K562 (cell line): ENCODE measurements around the gene PRKAA1. TPM values are rescaled to one million over a fixed set of nuclear protein-coding genes. Genes with fewer than 3 reads are reported as not detected.

Experiments used
- ARHGAP35 ChIP-seq: fragments of 450-650 bp; IDR thresholded peaks from 2 replicates; pipeline ENCODE4 v1.6.1; 2018; ENCODE audit not compliant: partially characterized antibody
- CBX8 ChIP-seq: fragments of 200-600 bp; sonication (generic); IDR thresholded peaks from 2 replicates; pipeline ENCODE4 v1.6.1; 2012; ENCODE audit warnings: borderline replicate concordance, mixed run types, low read depth, mild to moderate bottlenecking, moderate library complexity, mixed read lengths, low read length, control low read depth, inconsistent platforms; ENCODE audit not compliant: poor library complexity, severe bottlenecking; ENCODE audit errors: extremely low read depth
- CC2D1A ChIP-seq: fragments of 450-650 bp; IDR thresholded peaks from 2 replicates; pipeline ENCODE4 v1.6.1; 2017; ENCODE audit warnings: mild to moderate bottlenecking
- GABPA ChIP-seq: fragments of 200-800 bp; sonication (Bioruptor generic); conservative IDR thresholded peaks from 2 replicates; pipeline ENCODE4 v1.6.1; 2016; ENCODE audit warnings: low read depth, missing genetic modification characterization, missing compliant biosample characterization
- KAT7 ChIP-seq: sonication (generic); formaldehyde crosslinking; IDR thresholded peaks from 2 replicates; pipeline ENCODE4 v1.8.0; 2022; ENCODE audit warnings: missing genetic modification reagents, mild to moderate bottlenecking, borderline replicate concordance
- KLF13 ChIP-seq: fragments of 450-650 bp; IDR thresholded peaks from 2 replicates; pipeline ENCODE4 v1.6.1; 2016; ENCODE audit warnings: missing genetic modification characterization, low read depth, mild to moderate bottlenecking, missing compliant biosample characterization, moderate library complexity, borderline replicate concordance
- MLX ChIP-seq, 2 experiments: fragments of 450-650 bp in 1 of 2; sonication (generic) in 1 of 2; formaldehyde crosslinking; conservative IDR thresholded peaks; 2 replicates each; pipeline versions ENCODE4 v1.4.0 to v1.8.1; 2020 to 2022; ENCODE audit warnings: mild to moderate bottlenecking in 1 of 2, missing genetic modification reagents in 1 of 2
- NCOA1 ChIP-seq: fragments of 450-650 bp; IDR thresholded peaks from 2 replicates; pipeline ENCODE4 v1.6.1; 2016; ENCODE audit warnings: low read depth
- NFATC3 ChIP-seq: fragments of 450-650 bp; IDR thresholded peaks from 2 replicates; pipeline ENCODE4 v1.6.1; 2017; ENCODE audit warnings: mild to moderate bottlenecking
- NR2C2 ChIP-seq, 2 experiments: fragments of 200-800 bp in 1 of 2; sonication (Bioruptor generic) in 1 of 2; sonication (generic) in 1 of 2; formaldehyde crosslinking in 1 of 2; IDR thresholded peaks; 2 replicates each; pipeline versions ENCODE4 v1.6.1 to v1.8.0; 2016 to 2022; ENCODE audit warnings: mild to moderate bottlenecking in 1 of 2, missing compliant biosample characterization in 1 of 2, missing genetic modification characterization in 1 of 2, missing genetic modification reagents in 1 of 2
- POLR2H ChIP-seq: IDR thresholded peaks from 2 replicates; pipeline ENCODE4 v1.6.1; 2016; ENCODE audit warnings: missing genetic modification characterization, low read depth, mild to moderate bottlenecking, control low read depth, missing compliant biosample characterization, moderate library complexity
- RBFOX2 ChIP-seq: fragments of 200-400 bp; formaldehyde crosslinking; IDR thresholded peaks from 2 replicates; pipeline ENCODE4 v1.6.1; 2017; ENCODE audit warnings: low read depth, mild to moderate bottlenecking, low read length, moderate library complexity
- RCOR1 ChIP-seq, 2 experiments: IDR thresholded peaks; 2 replicates each; pipeline ENCODE4 v1.6.1; 2012; ENCODE audit warnings: low read depth in 2 of 2, low read length in 2 of 2, borderline replicate concordance in 1 of 2, improper control_type of control experiment in 1 of 2
- SIRT6 ChIP-seq: IDR thresholded peaks from one replicate; pipeline ENCODE4 v1.6.1; 2012; ENCODE audit warnings: low read depth, mild to moderate bottlenecking, control low read depth, inconsistent platforms, low read length, moderate library complexity
- SMAD4 ChIP-seq: fragments of 250-450 bp; sonication (Bioruptor Pico); conservative IDR thresholded peaks from 2 replicates; pipeline ENCODE4 v1.8.0; 2021; ENCODE audit warnings: inconsistent platforms, mild to moderate bottlenecking, moderate library complexity
- SNRNP70 ChIP-seq: fragments of 200-400 bp; formaldehyde crosslinking; optimal IDR thresholded peaks from 2 replicates; pipeline ENCODE3; 2017; ENCODE audit warnings: low read depth, low read length
- SP1 ChIP-seq: sonication (generic); formaldehyde crosslinking; IDR thresholded peaks from 2 replicates; pipeline ENCODE4 v1.8.1; 2022; ENCODE audit warnings: mild to moderate bottlenecking, missing genetic modification reagents
- TAF15 ChIP-seq: fragments of 200-400 bp; formaldehyde crosslinking; IDR thresholded peaks from 2 replicates; pipeline ENCODE4 v1.6.1; 2017; ENCODE audit warnings: mild to moderate bottlenecking, low read depth, low read length, moderate library complexity
- ZNF347 ChIP-seq: fragments of 450-650 bp; formaldehyde crosslinking; IDR thresholded peaks from 2 replicates; pipeline ENCODE4 v1.4.0; 2020; ENCODE audit warnings: low read depth, mild to moderate bottlenecking, moderate library complexity
- polyA plus RNA-seq, 8 experiments: library from polyadenylated mRNA; depleted of rRNA in 4 of 8; stranded (reverse) in 5 of 8; unstranded in 3 of 8; fragments of >200 nt; fragmentation: Nextera tagmentation in 2 of 8; fragmentation: Illumina TruSeq in 1 of 8; extraction: Ambion mirVana in 2 of 8; extraction: Trizol in 1 of 8; gene quantifications; 2 replicates each; pipeline versions ENCODE4 v1.2.1 to v1.2.3, GENCODE V29; 2011 to 2014; ENCODE audit warnings: inconsistent platforms in 1 of 8, missing spikeins in 1 of 8
- total RNA-seq, 7 experiments: library from RNA; depleted of rRNA in 6 of 7; stranded (reverse); fragments of >200 nt in 6 of 7; fragmentation: Illumina TruSeq in 2 of 7; extraction: Trizol in 2 of 7; gene quantifications; 2 replicates each; pipeline versions ENCODE4 v1.2.1 to v1.2.3, GENCODE V29; 2011 to 2021; ENCODE audit warnings: low replicate concordance in 1 of 7
- TF ChIP-seq, protein P1 (sequence below): fragments of 250-450 bp; sonication (Bioruptor Pico); IDR thresholded peaks from 2 replicates; pipeline ENCODE4 v1.5.0; 2021; ENCODE audit warnings: mild to moderate bottlenecking, borderline replicate concordance
- TF ChIP-seq, protein P2 (sequence below): fragments of 250-450 bp; sonication (Bioruptor Pico); IDR thresholded peaks from 2 replicates; pipeline ENCODE4 v1.8.0; 2021; ENCODE audit warnings: moderate library complexity, mild to moderate bottlenecking, inconsistent platforms

The PRKAA1 gene
- total and polyA plus RNA-seq, 9 of the 15 experiments (the other 6 are each of a cell fraction or from before 2014, with no cell fraction given) = 24.5 to 84.0 (median 51.4) TPM

DNA sequence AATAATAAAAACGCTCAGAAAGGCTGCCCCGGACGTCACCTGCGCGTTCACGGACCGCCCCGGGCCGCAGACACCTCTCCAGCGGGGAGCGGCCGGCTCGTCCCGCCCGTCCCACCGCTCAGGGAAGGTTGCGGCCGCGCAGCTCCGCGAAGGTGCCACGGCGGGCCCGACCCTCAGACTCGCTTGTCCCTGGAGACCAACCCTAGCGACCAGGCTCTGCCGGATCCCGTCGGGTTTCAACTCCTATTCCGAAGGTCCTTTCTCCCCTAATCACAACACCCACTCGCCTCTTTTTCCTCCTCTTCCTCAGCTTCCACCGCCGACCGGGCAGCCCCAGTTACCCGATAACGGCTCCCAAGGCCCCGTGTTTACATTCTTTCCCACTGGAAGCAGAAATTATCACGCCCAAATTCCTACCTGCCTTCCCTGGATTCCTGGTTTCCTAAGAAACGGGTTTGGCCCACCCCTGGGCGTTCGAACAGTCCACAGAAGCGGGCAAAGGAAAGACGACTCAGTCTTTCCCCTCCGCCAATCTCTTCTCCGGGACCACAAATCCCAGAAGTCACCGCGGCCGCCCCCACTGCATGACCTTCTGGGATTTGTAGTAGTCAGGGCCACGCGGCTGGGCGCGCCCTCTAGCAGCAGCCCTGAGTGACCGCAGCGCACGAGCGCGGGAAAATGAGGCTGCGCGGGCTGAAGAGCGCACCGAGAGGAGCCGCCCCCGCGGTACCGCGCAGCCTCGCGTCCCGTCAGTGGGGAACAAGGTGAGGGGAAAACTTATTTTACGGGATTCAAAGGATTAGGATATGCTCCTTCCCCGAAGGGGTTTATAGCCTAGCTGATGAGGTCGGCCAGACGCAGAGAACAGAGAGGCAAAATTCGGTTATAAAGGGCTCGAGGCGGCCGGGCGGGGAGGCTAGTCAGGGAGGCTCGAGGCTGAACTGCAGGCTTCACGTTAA, 42.5 kb downstream of the PRKAA1 start, which contains the start of gene TTC33 (continued):
- no peak for TF ChIP-seq MLX (CRISPR knock-in tag; conservative IDR thresholded peaks at IDR 0.05)
- TF ChIP-seq, protein P1, sequence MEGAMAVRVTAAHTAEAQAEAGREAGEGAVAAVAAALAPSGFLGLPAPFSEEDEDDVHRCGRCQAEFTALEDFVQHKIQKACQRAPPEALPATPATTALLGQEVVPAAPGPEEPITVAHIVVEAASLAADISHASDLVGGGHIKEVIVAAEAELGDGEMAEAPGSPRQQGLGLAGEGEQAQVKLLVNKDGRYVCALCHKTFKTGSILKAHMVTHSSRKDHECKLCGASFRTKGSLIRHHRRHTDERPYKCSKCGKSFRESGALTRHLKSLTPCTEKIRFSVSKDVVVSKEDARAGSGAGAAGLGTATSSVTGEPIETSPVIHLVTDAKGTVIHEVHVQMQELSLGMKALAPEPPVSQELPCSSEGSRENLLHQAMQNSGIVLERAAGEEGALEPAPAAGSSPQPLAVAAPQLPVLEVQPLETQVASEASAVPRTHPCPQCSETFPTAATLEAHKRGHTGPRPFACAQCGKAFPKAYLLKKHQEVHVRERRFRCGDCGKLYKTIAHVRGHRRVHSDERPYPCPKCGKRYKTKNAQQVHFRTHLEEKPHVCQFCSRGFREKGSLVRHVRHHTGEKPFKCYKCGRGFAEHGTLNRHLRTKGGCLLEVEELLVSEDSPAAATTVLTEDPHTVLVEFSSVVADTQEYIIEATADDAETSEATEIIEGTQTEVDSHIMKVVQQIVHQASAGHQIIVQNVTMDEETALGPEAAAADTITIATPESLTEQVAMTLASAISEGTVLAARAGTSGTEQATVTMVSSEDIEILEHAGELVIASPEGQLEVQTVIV (CRISPR knock-in tag) = no peak
- TF ChIP-seq RBFOX2 = peak; percentile 77
- no peak for TF ChIP-seq NFATC3
- no peak for TF ChIP-seq POLR2H
- peak; percentile 69 for TF ChIP-seq SMAD4
- TF ChIP-seq CBX8 = no peak
- TF ChIP-seq SP1 (CRISPR knock-in tag) = peak; percentile 91
- TF ChIP-seq KAT7 (CRISPR knock-in tag) = 0 out of 2 replicates have a peak, but pooled peaks have one; percentile 71
- TF ChIP-seq GABPA (tag) = peak; percentile 71
- no peak for TF ChIP-seq SIRT6
- TF ChIP-seq KLF13 = peak; percentile 81
- TF ChIP-seq RCOR1 (IDR thresholded peaks at IDR 0.05; ENCODE audit: borderline replicate concordance in 1 of 2, low read depth in 2 of 2, low read length in 2 of 2) = peak in 1 of 2 experiments; percentile 82; a peak in 3 of 4 replicates
- TF ChIP-seq TAF15 = no peak
- no peak for TF ChIP-seq ARHGAP35
- peak; percentile 45; the same call in 1 of the 2 replicates for TF ChIP-seq CC2D1A
- TF ChIP-seq NCOA1 = 0 out of 2 replicates have a peak, but pooled peaks have one; percentile 9
- TF ChIP-seq, protein P2, sequence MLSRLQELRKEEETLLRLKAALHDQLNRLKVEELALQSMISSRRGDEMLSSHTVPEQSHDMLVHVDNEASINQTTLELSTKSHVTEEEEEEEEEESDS (CRISPR knock-in tag) = no peak
- TF ChIP-seq NR2C2 (CRISPR knock-in tag; IDR thresholded peaks at IDR 0.05) = peak; percentile 94
- TF ChIP-seq NR2C2 (tag; IDR thresholded peaks at IDR 0.05) = peak; percentile 96
- TF ChIP-seq SNRNP70 = no peak
- no peak for TF ChIP-seq ZNF347
